Measurements from ENCODE around the gene PHPT1.
"Not testable (repeated sequence)": the region's sequence is repeated elsewhere in the genome, so short reads cannot be mapped to it uniquely, and the experiment has no call there.

Gene PHPT1

GRCh38 chr9:136860933-136861873 lies 12.0 kb downstream of the PHPT1 start:
- DNase-seq (ENCODE audit: low read depth): no peak

- no peak for DNase-seq (ENCODE audit: low read depth)
Observed at GRCh38 chr9:136861874-136862457, 12.8 kb downstream of the PHPT1 start.

- no peak for DNase-seq (ENCODE audit: low read depth)
Observed at GRCh38 chr9:136862849-136863622, 13.8 kb downstream of the PHPT1 start.

- no peak for DNase-seq (ENCODE audit: low read depth)
Observed at GRCh38 chr9:136863623-136864273, 14.5 kb downstream of the PHPT1 start.

GRCh38 chr9:136865041-136865767 lies 16.0 kb downstream of the PHPT1 start:
- no peak for DNase-seq (ENCODE audit: low read depth)

GRCh38 chr9:136865768-136866103 lies 16.5 kb downstream of the PHPT1 start:
- DNase-seq (ENCODE audit: low read depth): no peak

GRCh38 chr9:136866898-136867421 lies 17.8 kb downstream of the PHPT1 start:
- DNase-seq (ENCODE audit: low read depth): not testable (repeated sequence)

- DNase-seq (ENCODE audit: low read depth): no peak
Observed at GRCh38 chr9:136867480-136867879, 18.3 kb downstream of the PHPT1 start.

- DNase-seq (ENCODE audit: low read depth): no peak
Observed at GRCh38 chr9:136867917-136868316, 18.7 kb downstream of the PHPT1 start.

GRCh38 chr9:136868644-136869043 lies 19.4 kb downstream of the PHPT1 start:
- DNase-seq (ENCODE audit: low read depth): no peak

- not testable (repeated sequence) for DNase-seq (ENCODE audit: low read depth)
Observed at GRCh38 chr9:136869611-136870010, 20.4 kb downstream of the PHPT1 start.

GRCh38 chr9:136875155-136875554 lies 25.9 kb downstream of the PHPT1 start:
- DNase-seq (ENCODE audit: low read depth): no peak

GRCh38 chr9:136876476-136876875 lies 27.3 kb downstream of the PHPT1 start:
- DNase-seq (ENCODE audit: low read depth): no peak

- no peak for DNase-seq (ENCODE audit: low read depth)
Observed at GRCh38 chr9:136880651-136881050, 31.4 kb downstream of the PHPT1 start.

GRCh38 chr9:136881691-136882108 lies 32.5 kb downstream of the PHPT1 start:
- DNase-seq (ENCODE audit: low read depth): peak; percentile 45

- DNase-seq (ENCODE audit: low read depth): peak; percentile 76
Observed at GRCh38 chr9:136882109-136882946, 33.1 kb downstream of the PHPT1 start.

- not testable (repeated sequence) for DNase-seq (ENCODE audit: low read depth)
Observed at GRCh38 chr9:136882947-136883283, 33.7 kb downstream of the PHPT1 start.

- not testable (repeated sequence) for DNase-seq (ENCODE audit: low read depth)
Observed at GRCh38 chr9:136883670-136884069, 34.5 kb downstream of the PHPT1 start.

GRCh38 chr9:136885950-136886578 lies 36.9 kb downstream of the PHPT1 start, which contains the start of gene TRAF2:
Gene TRAF2, plus strand, starts transcription at chr9:136886516. Its CDS starts 12,225 bp downstream, at chr9:136898741.
- peak; percentile 91 for DNase-seq (ENCODE audit: low read depth)

Data from stimulated activated CD8-positive, alpha-beta memory T cell treated with anti-CD3 and anti-CD28 coated beads, Interleukin-7, amount 100 ng/mL, for 24 hours (primary cell).